ENCODE results near the gene CLDN1. TPM values are rescaled to one million over a fixed set of nuclear protein-coding genes. Genes with fewer than 3 reads are reported as not detected.

CLDN1 gene
- total and polyA plus RNA-seq, 2 of the 13 experiments (the other 11 are each of a cell fraction or from before 2014, with no cell fraction given) = 42.7 to 51.6 TPM

DNA sequence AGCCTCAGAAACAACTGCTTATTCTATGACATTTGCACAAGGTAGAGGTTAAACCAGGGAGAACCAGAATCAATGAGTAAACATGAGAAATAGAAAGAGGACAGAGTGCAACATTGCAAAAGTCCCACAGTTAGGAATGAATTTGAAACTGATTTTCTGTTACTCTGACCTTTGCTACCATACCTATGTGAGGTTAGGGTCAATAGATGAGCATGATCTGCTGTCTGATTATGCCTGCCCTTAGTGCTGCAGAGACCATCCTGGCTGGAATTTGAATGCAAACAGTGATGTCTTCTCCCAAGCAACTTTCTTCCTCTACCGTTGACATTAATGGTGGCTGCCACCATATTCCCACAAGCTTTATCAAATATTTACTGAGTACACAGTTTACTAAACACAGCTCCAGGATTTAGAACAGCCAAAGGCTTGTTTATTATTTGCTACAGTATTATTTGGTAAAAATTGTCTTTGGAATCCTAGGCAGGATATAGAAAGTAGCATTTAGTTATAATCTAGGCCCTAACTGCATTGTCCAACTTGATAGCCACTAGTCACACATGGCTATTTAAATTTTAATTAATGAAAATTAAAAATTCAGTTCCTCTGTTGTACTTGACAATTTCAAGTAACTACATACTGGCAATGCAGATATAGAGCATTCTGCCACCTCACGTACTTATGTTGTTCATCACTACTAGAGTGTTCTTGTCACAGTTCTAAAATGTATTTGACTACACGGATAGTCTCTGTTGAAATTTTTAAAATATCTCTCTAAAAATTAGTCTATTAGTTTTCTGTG lies 8.9 kb upstream of the CLDN1 start (continued):
- TF ChIP-seq, protein P1, sequence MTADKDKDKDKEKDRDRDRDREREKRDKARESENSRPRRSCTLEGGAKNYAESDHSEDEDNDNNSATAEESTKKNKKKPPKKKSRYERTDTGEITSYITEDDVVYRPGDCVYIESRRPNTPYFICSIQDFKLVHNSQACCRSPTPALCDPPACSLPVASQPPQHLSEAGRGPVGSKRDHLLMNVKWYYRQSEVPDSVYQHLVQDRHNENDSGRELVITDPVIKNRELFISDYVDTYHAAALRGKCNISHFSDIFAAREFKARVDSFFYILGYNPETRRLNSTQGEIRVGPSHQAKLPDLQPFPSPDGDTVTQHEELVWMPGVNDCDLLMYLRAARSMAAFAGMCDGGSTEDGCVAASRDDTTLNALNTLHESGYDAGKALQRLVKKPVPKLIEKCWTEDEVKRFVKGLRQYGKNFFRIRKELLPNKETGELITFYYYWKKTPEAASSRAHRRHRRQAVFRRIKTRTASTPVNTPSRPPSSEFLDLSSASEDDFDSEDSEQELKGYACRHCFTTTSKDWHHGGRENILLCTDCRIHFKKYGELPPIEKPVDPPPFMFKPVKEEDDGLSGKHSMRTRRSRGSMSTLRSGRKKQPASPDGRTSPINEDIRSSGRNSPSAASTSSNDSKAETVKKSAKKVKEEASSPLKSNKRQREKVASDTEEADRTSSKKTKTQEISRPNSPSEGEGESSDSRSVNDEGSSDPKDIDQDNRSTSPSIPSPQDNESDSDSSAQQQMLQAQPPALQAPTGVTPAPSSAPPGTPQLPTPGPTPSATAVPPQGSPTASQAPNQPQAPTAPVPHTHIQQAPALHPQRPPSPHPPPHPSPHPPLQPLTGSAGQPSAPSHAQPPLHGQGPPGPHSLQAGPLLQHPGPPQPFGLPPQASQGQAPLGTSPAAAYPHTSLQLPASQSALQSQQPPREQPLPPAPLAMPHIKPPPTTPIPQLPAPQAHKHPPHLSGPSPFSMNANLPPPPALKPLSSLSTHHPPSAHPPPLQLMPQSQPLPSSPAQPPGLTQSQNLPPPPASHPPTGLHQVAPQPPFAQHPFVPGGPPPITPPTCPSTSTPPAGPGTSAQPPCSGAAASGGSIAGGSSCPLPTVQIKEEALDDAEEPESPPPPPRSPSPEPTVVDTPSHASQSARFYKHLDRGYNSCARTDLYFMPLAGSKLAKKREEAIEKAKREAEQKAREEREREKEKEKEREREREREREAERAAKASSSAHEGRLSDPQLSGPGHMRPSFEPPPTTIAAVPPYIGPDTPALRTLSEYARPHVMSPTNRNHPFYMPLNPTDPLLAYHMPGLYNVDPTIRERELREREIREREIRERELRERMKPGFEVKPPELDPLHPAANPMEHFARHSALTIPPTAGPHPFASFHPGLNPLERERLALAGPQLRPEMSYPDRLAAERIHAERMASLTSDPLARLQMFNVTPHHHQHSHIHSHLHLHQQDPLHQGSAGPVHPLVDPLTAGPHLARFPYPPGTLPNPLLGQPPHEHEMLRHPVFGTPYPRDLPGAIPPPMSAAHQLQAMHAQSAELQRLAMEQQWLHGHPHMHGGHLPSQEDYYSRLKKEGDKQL (CRISPR knock-in tag; IDR thresholded peaks at IDR 0.05; ENCODE audit: low read depth) = 0 out of 2 replicates have a peak, but pooled peaks have one; percentile 58
- no peak for TF ChIP-seq ZNF205 (CRISPR knock-in tag; IDR thresholded peaks at IDR 0.05)
- 0 out of 2 replicates have a peak, but pooled peaks have one; percentile 60 for TF ChIP-seq ZNF337 (CRISPR knock-in tag; IDR thresholded peaks at IDR 0.05; ENCODE audit: borderline replicate concordance, low read depth)
- no peak for TF ChIP-seq RBM39 (IDR thresholded peaks at IDR 0.05; ENCODE audit: low read depth, low read length, poor library complexity, severe bottlenecking)
- no peak for TF ChIP-seq ZNF850 (CRISPR knock-in tag; conservative IDR thresholded peaks at IDR 0.05)
- no peak for TF ChIP-seq NFE2L2 (IDR thresholded peaks at IDR 0.05; ENCODE audit: low read length)
- TF ChIP-seq ZNF672 (CRISPR knock-in tag; IDR thresholded peaks at IDR 0.05) = no peak
- peak; percentile 90 for TF ChIP-seq ASH2L (IDR thresholded peaks at IDR 0.05; ENCODE audit: insufficient read length, low read depth, low read length)
- TF ChIP-seq ZNF577 (CRISPR knock-in tag; IDR thresholded peaks at IDR 0.05; ENCODE audit: borderline replicate concordance, low read depth) = no peak
- TF ChIP-seq SUZ12 (IDR thresholded peaks at IDR 0.05; ENCODE audit: low read depth, low read length) = no peak
- TF ChIP-seq, protein P2, sequence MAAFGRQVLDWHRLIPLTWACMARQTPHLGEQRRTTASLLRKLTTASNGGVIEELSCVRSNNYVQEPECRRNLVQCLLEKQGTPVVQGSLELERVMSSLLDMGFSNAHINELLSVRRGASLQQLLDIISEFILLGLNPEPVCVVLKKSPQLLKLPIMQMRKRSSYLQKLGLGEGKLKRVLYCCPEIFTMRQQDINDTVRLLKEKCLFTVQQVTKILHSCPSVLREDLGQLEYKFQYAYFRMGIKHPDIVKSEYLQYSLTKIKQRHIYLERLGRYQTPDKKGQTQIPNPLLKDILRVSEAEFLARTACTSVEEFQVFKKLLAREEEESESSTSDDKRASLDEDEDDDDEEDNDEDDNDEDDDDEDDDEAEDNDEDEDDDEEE (CRISPR knock-in tag; IDR thresholded peaks at IDR 0.05) = no peak
- 0 out of 2 replicates have a peak, but pooled peaks have one; percentile 59 for TF ChIP-seq SP140L (CRISPR knock-in tag; IDR thresholded peaks at IDR 0.05; ENCODE audit: borderline replicate concordance)
- TF ChIP-seq, protein P3, sequence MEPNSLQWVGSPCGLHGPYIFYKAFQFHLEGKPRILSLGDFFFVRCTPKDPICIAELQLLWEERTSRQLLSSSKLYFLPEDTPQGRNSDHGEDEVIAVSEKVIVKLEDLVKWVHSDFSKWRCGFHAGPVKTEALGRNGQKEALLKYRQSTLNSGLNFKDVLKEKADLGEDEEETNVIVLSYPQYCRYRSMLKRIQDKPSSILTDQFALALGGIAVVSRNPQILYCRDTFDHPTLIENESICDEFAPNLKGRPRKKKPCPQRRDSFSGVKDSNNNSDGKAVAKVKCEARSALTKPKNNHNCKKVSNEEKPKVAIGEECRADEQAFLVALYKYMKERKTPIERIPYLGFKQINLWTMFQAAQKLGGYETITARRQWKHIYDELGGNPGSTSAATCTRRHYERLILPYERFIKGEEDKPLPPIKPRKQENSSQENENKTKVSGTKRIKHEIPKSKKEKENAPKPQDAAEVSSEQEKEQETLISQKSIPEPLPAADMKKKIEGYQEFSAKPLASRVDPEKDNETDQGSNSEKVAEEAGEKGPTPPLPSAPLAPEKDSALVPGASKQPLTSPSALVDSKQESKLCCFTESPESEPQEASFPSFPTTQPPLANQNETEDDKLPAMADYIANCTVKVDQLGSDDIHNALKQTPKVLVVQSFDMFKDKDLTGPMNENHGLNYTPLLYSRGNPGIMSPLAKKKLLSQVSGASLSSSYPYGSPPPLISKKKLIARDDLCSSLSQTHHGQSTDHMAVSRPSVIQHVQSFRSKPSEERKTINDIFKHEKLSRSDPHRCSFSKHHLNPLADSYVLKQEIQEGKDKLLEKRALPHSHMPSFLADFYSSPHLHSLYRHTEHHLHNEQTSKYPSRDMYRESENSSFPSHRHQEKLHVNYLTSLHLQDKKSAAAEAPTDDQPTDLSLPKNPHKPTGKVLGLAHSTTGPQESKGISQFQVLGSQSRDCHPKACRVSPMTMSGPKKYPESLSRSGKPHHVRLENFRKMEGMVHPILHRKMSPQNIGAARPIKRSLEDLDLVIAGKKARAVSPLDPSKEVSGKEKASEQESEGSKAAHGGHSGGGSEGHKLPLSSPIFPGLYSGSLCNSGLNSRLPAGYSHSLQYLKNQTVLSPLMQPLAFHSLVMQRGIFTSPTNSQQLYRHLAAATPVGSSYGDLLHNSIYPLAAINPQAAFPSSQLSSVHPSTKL (CRISPR knock-in tag; IDR thresholded peaks at IDR 0.05) = peak; percentile 99
- TF ChIP-seq MIER3 (CRISPR knock-in tag; IDR thresholded peaks at IDR 0.05; ENCODE audit: borderline replicate concordance) = peak; percentile 84; the same call in 1 of the 2 replicates
- TF ChIP-seq SIN3B (IDR thresholded peaks at IDR 0.05; ENCODE audit: low read length) = no peak
- TF ChIP-seq, protein P4, sequence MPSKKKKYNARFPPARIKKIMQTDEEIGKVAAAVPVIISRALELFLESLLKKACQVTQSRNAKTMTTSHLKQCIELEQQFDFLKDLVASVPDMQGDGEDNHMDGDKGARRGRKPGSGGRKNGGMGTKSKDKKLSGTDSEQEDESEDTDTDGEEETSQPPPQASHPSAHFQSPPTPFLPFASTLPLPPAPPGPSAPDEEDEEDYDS (CRISPR knock-in tag; IDR thresholded peaks at IDR 0.05) = peak; percentile 24; the same call in 1 of the 2 replicates
- no peak for TF ChIP-seq TCF12 (IDR thresholded peaks at IDR 0.05)
- 0 out of 2 replicates have a peak, but pooled peaks have one; percentile 75 for TF ChIP-seq TCF12 (CRISPR knock-in tag; IDR thresholded peaks at IDR 0.05)
